Aorta (tissue), 5 donors: ENCODE results near the gene GTF2IRD1. TPM values are rescaled to one million over a fixed set of nuclear protein-coding genes. Genes with fewer than 3 reads are reported as not detected.
"Not testable (repeated sequence)": the region's sequence is repeated elsewhere in the genome, so short reads cannot be mapped to it uniquely, and the experiment has no call there.

Experiments
- ATAC-seq: fragments of 200-7000 bp; cut with Tn5 transposase; one replicate; pipeline ENCODE4 v1.9.1; 2022; ENCODE audit warnings: moderate library complexity; ENCODE audit not compliant: low FRiP score
- DNase-seq, 2 donors: peaks; one replicate each; pipeline ENCODE4 v3.0.0-alpha.2; 2020
- H3K27ac ChIP-seq, 2 donors: one replicate each; pipeline ENCODE4 v1.5.1; 2013; ENCODE audit warnings: low read length in 2 of 2, mild to moderate bottlenecking in 2 of 2, moderate library complexity in 2 of 2, control low read depth in 1 of 2, inconsistent platforms in 1 of 2, low read depth in 1 of 2
- H3K27me3 ChIP-seq, 2 donors: one replicate each; pipeline ENCODE4 v1.6.1; 2013; ENCODE audit warnings: control low read depth in 1 of 2, low read length in 1 of 2, mild to moderate bottlenecking in 1 of 2, moderate library complexity in 1 of 2; ENCODE audit not compliant: insufficient read depth in 2 of 2, control insufficient read depth in 1 of 2
- H3K36me3 ChIP-seq, 2 donors: one replicate each; pipeline ENCODE4 v1.6.1; 2013; ENCODE audit warnings: control low read depth in 1 of 2, low read length in 1 of 2, mild to moderate bottlenecking in 1 of 2; ENCODE audit not compliant: insufficient read depth in 2 of 2, control insufficient read depth in 1 of 2
- H3K4me1 ChIP-seq, 2 donors: one replicate each; pipeline ENCODE4 v1.6.1; 2013; ENCODE audit warnings: low read length in 2 of 2, control low read depth in 1 of 2, mild to moderate bottlenecking in 1 of 2, moderate library complexity in 1 of 2; ENCODE audit not compliant: insufficient read depth in 2 of 2, control insufficient read depth in 1 of 2
- H3K4me3 ChIP-seq, 2 donors: one replicate each; pipeline ENCODE4 v1.5.1; 2013; ENCODE audit warnings: low read length in 2 of 2, control low read depth in 1 of 2, mild to moderate bottlenecking in 1 of 2
- H3K9me3 ChIP-seq: one replicate; pipeline ENCODE4 v1.6.1; 2013; ENCODE audit warnings: mild to moderate bottlenecking, low read length; ENCODE audit not compliant: control insufficient read depth
- WGBS, 2 donors: extraction: QIAGEN DNeasy Blood & Tissue Kit; methylation state at CpG; one replicate each; pipeline ENCODE4 v1.1.7; 2013; 5-methylcytosine and 5-hydroxymethylcytosine counted together
- intact Hi-C, 2 donors: fragments of 100-400 bp; cut with DNase I; formaldehyde crosslinking; loops; one replicate each; pipeline versions ENCODE4 v1.14.2 to v1.15.0; 2022
- polyA plus RNA-seq, 2 donors: library from polyadenylated mRNA; stranded (reverse); fragments of 200-250 nt; gene quantifications; one replicate each; pipeline ENCODE4 v1.2.3, GENCODE V29; 2013
- total RNA-seq, 2 donors: library from RNA; stranded (reverse); fragmentation: NEBNext Ultra II Directional; extraction: Animal tissue kit (Norgen Biotek cat#: 25700); gene quantifications; one replicate each; pipeline ENCODE4 v1.2.1, GENCODE V29; 2021
- donor health status: healthy with polysubstance abuse.
- donor health status: Bipolar disorder and iron deficiency.
- donor health status: DM: no; HTN: no; CAD: no.
- donor health status: DM: no; HTN: no; CAD: no.
- donor health status: DM: yes; HTN: yes; CAD: no.

GTF2IRD1 gene
- total and polyA plus RNA-seq, 4 donors: 4.3 to 11.5 (median 7.5) TPM

GRCh38 chr7:74561898-74562613 lies 108.3 kb downstream of the GTF2IRD1 start:
- DNase-seq: no peak
- intact Hi-C loops: no loop called here

GRCh38 chr7:74563639-74564038 lies 109.9 kb downstream of the GTF2IRD1 start:
- DNase-seq, H3K27me3 ChIP-seq, H3K9me3 ChIP-seq, H3K36me3 ChIP-seq, H3K27ac ChIP-seq, ATAC-seq, H3K4me1 ChIP-seq, intact Hi-C loops, H3K4me3 ChIP-seq: not testable (repeated sequence)
- 97% methylated on average over 6 of the region's 6 CpGs for WGBS, 2 donors

More at GRCh38 chr7:74561898-74562613, 108.3 kb downstream of the GTF2IRD1 start:
- Histone ChIP-seq H3K4me3 (no peak overlapping the region), H3K27me3 (no peaks in the 10 kb centered on the region), H3K27ac (no peak overlapping the region), H3K4me1 (no peaks in the 10 kb centered on the region), H3K9me3 (no peaks in the 10 kb centered on the region), H3K36me3 (no peaks in the 10 kb centered on the region)
- peak; percentile 44 for ATAC-seq
- 91% methylated on average over 12 of the region's 12 CpGs for WGBS, 2 donors

GRCh38 chr7:74567318-74567668 lies 113.6 kb downstream of the GTF2IRD1 start:
- Histone ChIP-seq H3K27me3 (no peaks in the 10 kb centered on the region), H3K9me3 (no peaks in the 10 kb centered on the region), H3K4me1 (no peaks in the 10 kb centered on the region), H3K36me3 (no peaks in the 10 kb centered on the region), H3K4me3 (no peak overlapping the region), H3K27ac (no peak overlapping the region)
- no peak for DNase-seq
- intact Hi-C loops: loop anchor here (2.0 to 5.0 kb wide), 3 partner anchors 115 to 150 kb away; partner anchors contain the start of gene GTF2IRD1 (in 1 of the 2)
- no peak for ATAC-seq
- 92 to 100% methylated on average over 2 of the region's 2 CpGs for WGBS, 2 donors

- intact Hi-C loops: loop anchor here (5.0 kb wide), 2 partner anchors 116 to 151 kb away; partner anchors contain the start of gene GTF2IRD1 (in 1 of the 2)
- Histone ChIP-seq H3K4me3 (no peak overlapping the region), H3K9me3 (no peaks in the 10 kb centered on the region), H3K27ac (no peak overlapping the region), H3K4me1 (no peaks in the 10 kb centered on the region), H3K27me3 (no peaks in the 10 kb centered on the region), H3K36me3 (no peaks in the 10 kb centered on the region)
- 71 to 78% methylated on average over 5 of the region's 5 CpGs for whole genome bisulfite sequencing, 2 donors
- no peak for ATAC-seq
- DNase-seq: no peak
Observed at GRCh38 chr7:74568658-74569057, 115.0 kb downstream of the GTF2IRD1 start.

- no peak for ATAC-seq
- Histone ChIP-seq H3K36me3 (no peaks in the 10 kb centered on the region), H3K27ac (no peak overlapping the region), H3K4me3 (no peak overlapping the region), H3K4me1 (no peaks in the 10 kb centered on the region), H3K27me3 (no peaks in the 10 kb centered on the region), H3K9me3 (no peaks in the 10 kb centered on the region)
- no peak for DNase-seq
- intact Hi-C loops: loop anchor here (5.0 to 10.0 kb wide), 3 partner anchors 117 to 152 kb away; partner anchors contain the start of gene GTF2IRD1 (in 1 of the 2)
- 95% methylated on average over 14 of the region's 14 CpGs for WGBS, 2 donors
Observed at GRCh38 chr7:74569501-74570075, 115.9 kb downstream of the GTF2IRD1 start.

GRCh38 chr7:74570533-74571156 lies 116.9 kb downstream of the GTF2IRD1 start:
- Histone ChIP-seq H3K4me1 (no peaks in the 10 kb centered on the region), H3K9me3 (no peaks in the 10 kb centered on the region), H3K4me3 (no peak overlapping the region), H3K36me3 (no peaks in the 10 kb centered on the region), H3K27ac (no peak overlapping the region), H3K27me3 (no peaks in the 10 kb centered on the region)
- WGBS, 2 donors: 93 to 96% methylated on average over 13 of the region's 13 CpGs
- DNase-seq (no peak), ATAC-seq (no peak)
- intact Hi-C loops: loop anchor here in 1 of 2 donors (10.0 kb wide), 1 partner anchor 126 kb away; no protein-coding TSS in a partner anchor

- Histone ChIP-seq H3K4me3 (no peak overlapping the region), H3K27me3 (no peaks in the 10 kb centered on the region), H3K9me3 (no peaks in the 10 kb centered on the region), H3K27ac (no peak overlapping the region), H3K36me3 (no peaks in the 10 kb centered on the region), H3K4me1 (no peaks in the 10 kb centered on the region)
- no peak for DNase-seq
- WGBS, 2 donors: 68 to 72% methylated on average over 10 of the region's 10 CpGs
- intact Hi-C loops: loop anchor here in 1 of 2 donors (10.0 kb wide), 1 partner anchor 128 kb away; no protein-coding TSS in a partner anchor
- no peak for ATAC-seq
Observed at GRCh38 chr7:74572301-74572979, 118.7 kb downstream of the GTF2IRD1 start.

GRCh38 chr7:74573512-74573911 lies 119.8 kb downstream of the GTF2IRD1 start:
- intact Hi-C loops: loop anchor here in 1 of 2 donors (10.0 kb wide), 1 partner anchor 129 kb away; no protein-coding TSS in a partner anchor
- DNase-seq (no peak), ATAC-seq (no peak)
- Histone ChIP-seq H3K9me3 (no peaks in the 10 kb centered on the region), H3K27ac (no peak overlapping the region), H3K36me3 (no peaks in the 10 kb centered on the region), H3K4me3 (no peak overlapping the region), H3K27me3 (no peaks in the 10 kb centered on the region), H3K4me1 (no peaks in the 10 kb centered on the region)
- 90 to 92% methylated on average over 8 of the region's 8 CpGs for WGBS, 2 donors
